H9 (cell line): ENCODE results near the gene L3MBTL4. TPM values are rescaled to one million over a fixed set of nuclear protein-coding genes. Genes with fewer than 3 reads are reported as not detected.

ENCODE experiments used
- DNase-seq: peaks from one replicate; pipeline ENCODE4 v3.0.0-alpha.2; 2017
- H2AFZ ChIP-seq: one replicate; pipeline ENCODE4 v1.6.1; 2013; ENCODE audit warnings: mild to moderate bottlenecking, low read length, control low read depth, moderate library complexity
- H2AK5ac ChIP-seq: 2 replicates; pipeline ENCODE4 v1.6.1; 2013; ENCODE audit warnings: low read length, control low read depth, mixed read lengths; ENCODE audit not compliant: insufficient read length
- H2BK120ac ChIP-seq: one replicate; pipeline ENCODE4 v1.6.1; 2013; ENCODE audit warnings: low read depth, mild to moderate bottlenecking, low read length, control low read depth, inconsistent platforms; ENCODE audit not compliant: poor library complexity, severe bottlenecking
- H2BK12ac ChIP-seq: 2 replicates; pipeline ENCODE4 v1.6.1; 2013; ENCODE audit warnings: low read length, control low read depth, mixed read lengths, low read depth; ENCODE audit not compliant: insufficient read length
- H2BK15ac ChIP-seq: 2 replicates; pipeline ENCODE4 v1.6.1; 2013; ENCODE audit warnings: low read depth, low read length, control low read depth
- H2BK20ac ChIP-seq: one replicate; pipeline ENCODE4 v1.6.1; 2013; ENCODE audit warnings: low read depth, mild to moderate bottlenecking, low read length, control low read depth, inconsistent platforms; ENCODE audit not compliant: poor library complexity, severe bottlenecking
- H2BK5ac ChIP-seq: 2 replicates; pipeline ENCODE4 v1.6.1; 2013; ENCODE audit warnings: low read length, control low read depth, mixed read lengths; ENCODE audit not compliant: insufficient read length
- H3K14ac ChIP-seq: 2 replicates; pipeline ENCODE4 v1.6.1; 2013; ENCODE audit warnings: low read length, control low read depth; ENCODE audit not compliant: insufficient read depth
- H3K18ac ChIP-seq: 2 replicates; pipeline ENCODE4 v1.6.1; 2013; ENCODE audit warnings: low read depth, mild to moderate bottlenecking, mixed read lengths, low read length, control low read depth; ENCODE audit not compliant: insufficient read length
- H3K23ac ChIP-seq: 2 replicates; pipeline ENCODE4 v1.6.1; 2013; ENCODE audit warnings: low read length, control low read depth, mixed read lengths, low read depth; ENCODE audit not compliant: insufficient read length
- H3K23me2 ChIP-seq: 2 replicates; pipeline ENCODE4 v1.6.1; 2013; ENCODE audit warnings: low read depth, mild to moderate bottlenecking, mixed read lengths, low read length, control low read depth; ENCODE audit not compliant: insufficient read length, poor library complexity, severe bottlenecking
- H3K27ac ChIP-seq: 2 replicates; pipeline ENCODE4 v1.5.1; 2013; ENCODE audit warnings: low read length, control low read depth, mixed read lengths, low read depth; ENCODE audit not compliant: insufficient read length
- H3K27me3 ChIP-seq: 2 replicates; pipeline ENCODE4 v1.6.1; 2013; ENCODE audit warnings: low read length, control low read depth, inconsistent platforms; ENCODE audit not compliant: insufficient read depth
- H3K4ac ChIP-seq: 2 replicates; pipeline ENCODE4 v1.6.1; 2013; ENCODE audit warnings: low read depth, mild to moderate bottlenecking, control low read depth, inconsistent platforms, low read length, moderate library complexity
- H3K4me1 ChIP-seq: 2 replicates; pipeline ENCODE4 v1.6.1; 2013; ENCODE audit warnings: low read length, control low read depth, inconsistent platforms; ENCODE audit not compliant: insufficient read depth
- H3K4me2 ChIP-seq: 2 replicates; pipeline ENCODE4 v1.6.1; 2013; ENCODE audit warnings: low read length, control low read depth, mixed read lengths; ENCODE audit not compliant: insufficient read length, insufficient read depth
- H3K56ac ChIP-seq: 2 replicates; pipeline ENCODE4 v1.6.1; 2013; ENCODE audit warnings: low read depth, mild to moderate bottlenecking, mixed read lengths, low read length, control low read depth; ENCODE audit not compliant: insufficient read length
- H3K79me1 ChIP-seq: 2 replicates; pipeline ENCODE4 v1.6.1; 2013; ENCODE audit warnings: low read depth, mild to moderate bottlenecking, moderate library complexity, low read length, control low read depth, inconsistent platforms; ENCODE audit not compliant: insufficient read depth, poor library complexity, severe bottlenecking
- H3K79me2 ChIP-seq: 2 replicates; pipeline ENCODE4 v1.6.1; 2013; ENCODE audit warnings: low read length, control low read depth, inconsistent platforms; ENCODE audit not compliant: insufficient read depth
- H3K9ac ChIP-seq: 2 replicates; pipeline ENCODE4 v1.6.1; 2013; ENCODE audit warnings: low read length, control low read depth, mixed read lengths; ENCODE audit not compliant: insufficient read length; ENCODE audit errors: extremely low read depth
- H3K9me3 ChIP-seq: one replicate; pipeline ENCODE4 v1.6.1; 2013; ENCODE audit warnings: low read depth, low read length, inconsistent platforms; ENCODE audit not compliant: control insufficient read depth
- H3T11ph ChIP-seq: one replicate; pipeline ENCODE4 v1.6.1; 2013; ENCODE audit warnings: mild to moderate bottlenecking, low read length, control low read depth, inconsistent platforms
- H4K20me1 ChIP-seq: one replicate; pipeline ENCODE4 v1.6.1; 2013; ENCODE audit not compliant: control insufficient read depth, insufficient read length, insufficient read depth
- H4K5ac ChIP-seq: 2 replicates; pipeline ENCODE4 v1.6.1; 2013; ENCODE audit warnings: low read depth, mild to moderate bottlenecking, mixed read lengths, low read length, control low read depth; ENCODE audit not compliant: insufficient read length
- H4K8ac ChIP-seq: replicated peaks from 2 replicates; pipeline ENCODE4 v1.6.1; 2013; ENCODE audit warnings: low read length, control low read depth, mixed read lengths, low read depth; ENCODE audit not compliant: insufficient read length
- H4K91ac ChIP-seq: 2 replicates; pipeline ENCODE4 v1.6.1; 2013; ENCODE audit warnings: low read depth, mild to moderate bottlenecking, moderate library complexity, mixed read lengths, low read length, control low read depth; ENCODE audit not compliant: insufficient read length
- H3K27ac Mint-ChIP-seq, 3 experiments: 2 replicates in 2 of 3; 3 replicates in 1 of 3; pipeline ENCODE4 v1.8.0; 2020 to 2021; ENCODE audit warnings: mixed read lengths in 3 of 3, mild to moderate bottlenecking in 1 of 3, moderate library complexity in 1 of 3
- H3K27me3 Mint-ChIP-seq: 2 replicates; pipeline ENCODE4 v1.8.0; 2021; ENCODE audit warnings: low read depth, mild to moderate bottlenecking, moderate library complexity, mixed read lengths
- H3K36me3 Mint-ChIP-seq, 3 experiments: 2 replicates in 2 of 3; 3 replicates in 1 of 3; pipeline ENCODE4 v1.8.0; 2020 to 2021; ENCODE audit warnings: low read depth in 3 of 3, mixed read lengths in 3 of 3; ENCODE audit not compliant: insufficient read depth in 1 of 3
- H3K4me1 Mint-ChIP-seq, 2 experiments: 2 replicates each; pipeline ENCODE4 v1.8.0; 2020; ENCODE audit warnings: mixed read lengths in 2 of 2
- H3K4me3 Mint-ChIP-seq, 2 experiments: 2 replicates in 1 of 2; 3 replicates in 1 of 2; pipeline ENCODE4 v1.8.0; 2020 to 2021; ENCODE audit warnings: mild to moderate bottlenecking in 2 of 2, mixed read lengths in 2 of 2, moderate library complexity in 1 of 2
- H3K9me3 Mint-ChIP-seq, 2 experiments: 2 replicates in 1 of 2; 3 replicates in 1 of 2; pipeline ENCODE4 v1.8.0; 2020; ENCODE audit warnings: mild to moderate bottlenecking in 2 of 2, mixed read lengths in 2 of 2, moderate library complexity in 1 of 2
- CTCF ChIP-seq: fragments of 200-600 bp; sonication (generic); conservative IDR thresholded peaks from 3 replicates; pipeline ENCODE4 v1.8.0; 2021; ENCODE audit warnings: antibody characterized with exemption, mild to moderate bottlenecking
- WGBS: extraction: QIAGEN DNeasy Blood & Tissue Kit; methylation state at CpG from one replicate; pipeline ENCODE4 v1.1.7; 2013; ENCODE audit warnings: missing lambda C conversion rate, low lambda C conversion rate, mixed read lengths; ENCODE audit not compliant: insufficient read length; ENCODE audit errors: extremely low coverage; 5-methylcytosine and 5-hydroxymethylcytosine counted together
- total RNA-seq: library from RNA; stranded (reverse); gene quantifications from 2 replicates; pipeline ENCODE4 v1.2.1, GENCODE V29; 2021

Gene L3MBTL4
- total RNA-seq, 1 experiment from 2014 or later: 1.9 TPM

GRCh38 chr18:6039055-6039454 is 375.7 kb downstream of the L3MBTL4 start:
- no CpG with 5 or more reads among the region's 2 CpGs for WGBS
- Histone ChIP-seq H2BK5ac (no peak overlapping the region), H3K27ac (no peak overlapping the region), H4K20me1 (no peaks in the 10 kb centered on the region), H3K23me2 (no peaks in the 10 kb centered on the region), H2BK20ac (no peak overlapping the region), H3K4me2 (no peak overlapping the region), H3K9me3 (no peaks in the 10 kb centered on the region), H3K9ac (no peak overlapping the region), H2AFZ (no peak overlapping the region), H3K23ac (no peak overlapping the region), H2BK12ac (no peak overlapping the region), H3K27me3 (no peaks in the 10 kb centered on the region), H3K79me1 (no peaks in the 10 kb centered on the region), H2BK15ac (no peak overlapping the region), H3T11ph (no peak overlapping the region), H3K4ac (no peak overlapping the region), H2BK120ac (no peak overlapping the region), H3K79me2 (no peaks in the 10 kb centered on the region), H4K5ac (no peak overlapping the region), H4K8ac (no peak overlapping the region), H3K18ac (no peak overlapping the region), H3K56ac (no peak overlapping the region), H3K4me1 (no peaks in the 10 kb centered on the region), H4K91ac (no peak overlapping the region), H2AK5ac (no peak overlapping the region), H3K14ac (no peak overlapping the region)
- Mint-ChIP-seq H3K4me3 (no peak overlapping the region), H3K9me3 (peaks cover 5 to 7% of the 10 kb centered on the region in 2 experiments), H3K36me3 (peaks cover 2 to 7% (median 5%) of the 10 kb centered on the region in 3 experiments; a peak in 6 of 7 replicates), H3K27ac (no peak overlapping the region), H3K4me1 (no peaks in the 10 kb centered on the region), H3K27me3 (no peaks in the 10 kb centered on the region)
- no peak for TF ChIP-seq CTCF
- DNase-seq: no peak
